ENCODE data around the gene PDE1A.

GRCh38 chr2:182345384-182345783 is 81.5 kb downstream of the PDE1A start:
- TF ChIP-seq, protein P1, sequence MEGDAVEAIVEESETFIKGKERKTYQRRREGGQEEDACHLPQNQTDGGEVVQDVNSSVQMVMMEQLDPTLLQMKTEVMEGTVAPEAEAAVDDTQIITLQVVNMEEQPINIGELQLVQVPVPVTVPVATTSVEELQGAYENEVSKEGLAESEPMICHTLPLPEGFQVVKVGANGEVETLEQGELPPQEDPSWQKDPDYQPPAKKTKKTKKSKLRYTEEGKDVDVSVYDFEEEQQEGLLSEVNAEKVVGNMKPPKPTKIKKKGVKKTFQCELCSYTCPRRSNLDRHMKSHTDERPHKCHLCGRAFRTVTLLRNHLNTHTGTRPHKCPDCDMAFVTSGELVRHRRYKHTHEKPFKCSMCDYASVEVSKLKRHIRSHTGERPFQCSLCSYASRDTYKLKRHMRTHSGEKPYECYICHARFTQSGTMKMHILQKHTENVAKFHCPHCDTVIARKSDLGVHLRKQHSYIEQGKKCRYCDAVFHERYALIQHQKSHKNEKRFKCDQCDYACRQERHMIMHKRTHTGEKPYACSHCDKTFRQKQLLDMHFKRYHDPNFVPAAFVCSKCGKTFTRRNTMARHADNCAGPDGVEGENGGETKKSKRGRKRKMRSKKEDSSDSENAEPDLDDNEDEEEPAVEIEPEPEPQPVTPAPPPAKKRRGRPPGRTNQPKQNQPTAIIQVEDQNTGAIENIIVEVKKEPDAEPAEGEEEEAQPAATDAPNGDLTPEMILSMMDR (IDR thresholded peaks at IDR 0.05) = no peak
- no peak for TF ChIP-seq POLR2AphosphoS5 (IDR thresholded peaks at IDR 0.05; ENCODE audit: insufficient read depth in 1 of 2, low read depth in 1 of 2)
